GM23338 (cell line): ENCODE measurements around the gene MYO5C. TPM values are rescaled to one million over a fixed set of nuclear protein-coding genes. Genes with fewer than 3 reads are reported as not detected.

Source experiments
- ATAC-seq: fragments of 200-7000 bp; cut with Tn5 transposase; 3 replicates; pipeline ENCODE4 v1.9.1; 2020
- DNase-seq: peaks from one replicate; pipeline ENCODE4 v3.0.0-alpha.2; 2015; ENCODE audit warnings: low spot score
- H2AFZ ChIP-seq: fragments of 200-600 bp; sonication (generic); 2 replicates; pipeline ENCODE4 v1.8.0; 2016; ENCODE audit warnings: antibody characterized with exemption, mild to moderate bottlenecking, moderate library complexity
- H3F3A ChIP-seq: fragments of 200-600 bp; sonication (generic); replicated peaks from 2 replicates; pipeline ENCODE4 v1.8.0; 2017; ENCODE audit warnings: antibody characterized with exemption, mixed run types, low read depth
- H3K27ac ChIP-seq: fragments of 200-600 bp; sonication (generic); 2 replicates; pipeline ENCODE4 v1.6.1; 2016; ENCODE audit warnings: low read depth
- H3K27me3 ChIP-seq: fragments of 200-600 bp; sonication (generic); 2 replicates; pipeline ENCODE4 v1.8.0; 2016; ENCODE audit warnings: mild to moderate bottlenecking, mixed run types, moderate library complexity; ENCODE audit not compliant: insufficient read depth
- H3K36me3 ChIP-seq: fragments of 200-600 bp; sonication (generic); 2 replicates; pipeline ENCODE4 v1.8.0; 2016; ENCODE audit warnings: mild to moderate bottlenecking; ENCODE audit not compliant: insufficient read depth
- H3K4me1 ChIP-seq: fragments of 200-600 bp; sonication (generic); 2 replicates; pipeline ENCODE4 v1.8.0; 2016; ENCODE audit warnings: mild to moderate bottlenecking, moderate library complexity; ENCODE audit not compliant: insufficient read depth
- H3K4me2 ChIP-seq: fragments of 200-600 bp; sonication (generic); 2 replicates; pipeline ENCODE4 v1.7.1; 2017; ENCODE audit warnings: mixed run types
- H3K4me3 ChIP-seq: fragments of 200-600 bp; sonication (generic); 2 replicates; pipeline ENCODE4 v1.6.1; 2016; ENCODE audit warnings: mixed run types
- H3K79me2 ChIP-seq: fragments of 200-600 bp; sonication (generic); replicated peaks from 2 replicates; pipeline ENCODE4 v1.8.0; 2017; ENCODE audit warnings: mild to moderate bottlenecking; ENCODE audit not compliant: insufficient read depth
- H3K9me2 ChIP-seq: fragments of 200-600 bp; sonication (generic); 2 replicates; pipeline ENCODE4 v1.8.0; 2017; ENCODE audit not compliant: insufficient read depth
- H4K20me1 ChIP-seq: fragments of 200-600 bp; sonication (generic); replicated peaks from 2 replicates; pipeline ENCODE4 v1.8.0; 2017; ENCODE audit warnings: mild to moderate bottlenecking; ENCODE audit not compliant: insufficient read depth
- H3K27ac Mint-ChIP-seq: 2 replicates; pipeline ENCODE4 v1.8.0; 2020; ENCODE audit warnings: inconsistent platforms, mild to moderate bottlenecking, moderate library complexity, mixed read lengths
- H3K27me3 Mint-ChIP-seq: 3 replicates; pipeline ENCODE4 v1.8.0; 2022; ENCODE audit warnings: low read depth, mild to moderate bottlenecking, moderate library complexity, mixed read lengths, inconsistent platforms; ENCODE audit not compliant: insufficient read depth, poor library complexity
- H3K36me3 Mint-ChIP-seq: 3 replicates; pipeline ENCODE4 v1.8.0; 2021; ENCODE audit warnings: low read depth, mild to moderate bottlenecking, inconsistent platforms, moderate library complexity, mixed read lengths
- H3K4me1 Mint-ChIP-seq: 3 replicates; pipeline ENCODE4 v1.8.0; 2020; ENCODE audit warnings: mild to moderate bottlenecking, inconsistent platforms, mixed read lengths
- H3K4me3 Mint-ChIP-seq: 3 replicates; pipeline ENCODE4 v1.8.0; 2021; ENCODE audit warnings: moderate library complexity, mild to moderate bottlenecking, inconsistent platforms, mixed read lengths
- H3K9me3 Mint-ChIP-seq: 3 replicates; pipeline ENCODE4 v1.8.0; 2020; ENCODE audit warnings: moderate library complexity, mild to moderate bottlenecking, inconsistent platforms, mixed read lengths
- EZH2phosphoT487 ChIP-seq: fragments of 200-600 bp; sonication (generic); IDR thresholded peaks from one replicate; pipeline ENCODE4 v1.8.1; 2018; ENCODE audit warnings: antibody characterized with exemption; ENCODE audit not compliant: unreplicated experiment
- JUNB ChIP-seq: IDR thresholded peaks from one replicate; pipeline ENCODE4 v1.6.1; 2016; ENCODE audit warnings: antibody characterized with exemption; ENCODE audit not compliant: unreplicated experiment
- NANOG ChIP-seq: IDR thresholded peaks from 2 replicates; pipeline ENCODE4 v1.6.1; 2016; ENCODE audit warnings: antibody characterized with exemption, borderline replicate concordance
- POLR2AphosphoS5 ChIP-seq: IDR thresholded peaks from 2 replicates; pipeline ENCODE4 v1.6.1; 2016; ENCODE audit warnings: antibody characterized with exemption, low read depth
- STAT1 ChIP-seq: IDR thresholded peaks from one replicate; pipeline ENCODE4 v1.6.1; 2016; ENCODE audit warnings: antibody characterized with exemption; ENCODE audit not compliant: unreplicated experiment
- ZNF114 ChIP-seq: fragments of 250-450 bp; sonication (Bioruptor Pico); IDR thresholded peaks from 2 replicates; pipeline ENCODE4 v1.5.0; 2020; ENCODE audit warnings: mild to moderate bottlenecking, moderate library complexity
- polyA plus RNA-seq: library from polyadenylated mRNA; unstranded; fragments of >200 nt; fragmentation: Nextera tagmentation; extraction: Ambion mirVana; gene quantifications from 2 replicates; pipeline ENCODE4 v1.2.1, GENCODE V29; 2016
- total RNA-seq: library from RNA; depleted of rRNA; stranded (reverse); fragments of >200 nt; shearing (Covaris generic); gene quantifications from 2 replicates; pipeline ENCODE4 v1.2.3, GENCODE V29; 2014
- TF ChIP-seq, protein P1 (sequence below): IDR thresholded peaks from 2 replicates; pipeline ENCODE4 v1.6.1; 2016; ENCODE audit warnings: antibody characterized with exemption
- TF ChIP-seq, protein P2 (sequence below): fragments of 250-450 bp; sonication (Bioruptor Pico); IDR thresholded peaks from 2 replicates; pipeline ENCODE4 v1.5.0; 2020; ENCODE audit warnings: mild to moderate bottlenecking, moderate library complexity
- TF ChIP-seq, protein P3 (sequence below): IDR thresholded peaks from one replicate; pipeline ENCODE4 v1.6.1; 2018; ENCODE audit warnings: antibody characterized with exemption; ENCODE audit not compliant: unreplicated experiment

The MYO5C gene
- total and polyA plus RNA-seq, 2 experiments from 2014 or later: 7.9 to 28.8 TPM

DNA sequence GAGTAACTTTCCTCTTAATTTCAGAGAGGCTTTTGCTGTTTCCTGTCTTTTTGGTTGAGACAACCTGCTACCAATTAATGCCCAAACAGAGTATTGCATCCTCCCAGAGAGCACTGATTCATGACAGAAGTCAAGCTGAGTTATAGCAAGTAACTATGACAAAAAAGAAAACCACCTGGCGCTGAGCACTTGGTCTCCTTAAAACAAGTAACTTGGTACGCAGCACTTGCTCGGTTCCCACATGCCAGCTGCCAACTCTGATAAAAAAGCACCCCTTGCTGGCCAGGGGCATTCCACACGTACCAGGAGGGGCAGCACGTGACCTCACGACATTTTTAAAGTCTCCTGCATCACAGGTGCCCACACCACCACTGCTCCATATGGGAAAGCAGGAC lies 13.5 kb upstream of the MYO5C start:
- no peaks in the 10 kb centered on the region for H3K4me1 ChIP-seq
- H3K79me2 ChIP-seq: no peaks in the 10 kb centered on the region
- H2AFZ ChIP-seq: no peak overlapping the region
- H3K4me1 Mint-ChIP-seq: no peaks in the 10 kb centered on the region
- H4K20me1 ChIP-seq: no peaks in the 10 kb centered on the region
- DNase-seq (no peak), ATAC-seq (no peak)
- no peak overlapping the region for H3K4me3 ChIP-seq
- H3F3A ChIP-seq: no peaks in the 10 kb centered on the region
- H3K27ac Mint-ChIP-seq: no peak overlapping the region
- H3K36me3 Mint-ChIP-seq: no peaks in the 10 kb centered on the region; the same call in 2 of the 3 replicates
- H3K27me3 Mint-ChIP-seq: no peaks in the 10 kb centered on the region
- no peaks in the 10 kb centered on the region for H3K27me3 ChIP-seq
- no peaks in the 10 kb centered on the region for H3K9me2 ChIP-seq
- no peak for TF ChIP-seq STAT1
- no peak for TF ChIP-seq NANOG
- TF ChIP-seq, protein P1, sequence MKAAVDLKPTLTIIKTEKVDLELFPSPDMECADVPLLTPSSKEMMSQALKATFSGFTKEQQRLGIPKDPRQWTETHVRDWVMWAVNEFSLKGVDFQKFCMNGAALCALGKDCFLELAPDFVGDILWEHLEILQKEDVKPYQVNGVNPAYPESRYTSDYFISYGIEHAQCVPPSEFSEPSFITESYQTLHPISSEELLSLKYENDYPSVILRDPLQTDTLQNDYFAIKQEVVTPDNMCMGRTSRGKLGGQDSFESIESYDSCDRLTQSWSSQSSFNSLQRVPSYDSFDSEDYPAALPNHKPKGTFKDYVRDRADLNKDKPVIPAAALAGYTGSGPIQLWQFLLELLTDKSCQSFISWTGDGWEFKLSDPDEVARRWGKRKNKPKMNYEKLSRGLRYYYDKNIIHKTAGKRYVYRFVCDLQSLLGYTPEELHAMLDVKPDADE: no peak
- H3K36me3 ChIP-seq: no peaks in the 10 kb centered on the region
- H3K4me3 Mint-ChIP-seq: no peak overlapping the region
- no peak overlapping the region for H3K27ac ChIP-seq
- no peaks in the 10 kb centered on the region for H3K9me3 Mint-ChIP-seq
- H3K4me2 ChIP-seq: no peak overlapping the region

DNA sequence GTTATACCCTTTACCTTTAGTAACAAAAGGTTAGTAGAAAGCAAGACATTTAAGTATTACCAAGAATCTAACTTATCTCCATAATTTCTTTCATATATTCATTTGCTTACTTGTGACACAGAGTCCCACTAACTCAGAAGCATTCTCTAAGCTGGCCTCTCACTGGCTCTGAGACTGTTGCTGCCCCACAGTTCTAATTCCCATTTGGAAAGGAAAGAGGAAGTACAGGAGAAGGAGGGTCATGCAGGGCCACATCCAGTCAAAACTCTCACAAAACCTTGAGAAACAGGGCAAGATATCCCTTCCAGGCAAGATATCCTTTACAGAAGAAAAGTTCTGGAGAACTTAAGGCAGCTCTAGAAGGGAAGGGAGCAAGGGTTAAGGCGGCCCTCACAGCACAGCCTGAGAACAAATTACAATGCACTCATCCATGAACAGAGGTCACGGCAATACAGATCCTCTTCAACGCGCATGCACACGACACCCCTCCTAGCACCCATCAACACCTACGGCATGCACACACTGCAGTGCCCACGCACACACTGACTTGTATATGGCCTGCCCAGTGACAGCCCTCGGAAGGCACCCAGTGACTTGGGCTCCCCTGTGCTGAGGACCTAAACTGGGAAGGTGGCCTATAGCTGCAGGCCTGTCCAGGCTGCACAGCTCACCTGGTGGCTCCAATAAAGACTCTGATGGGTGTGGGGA lies 13.0 kb upstream of the MYO5C start:
- Mint-ChIP-seq H3K9me3 (no peaks in the 10 kb centered on the region), H3K4me3 (no peak overlapping the region), H3K27ac (no peak overlapping the region), H3K27me3 (peaks cover 3% of the 10 kb centered on the region), H3K36me3 (no peaks in the 10 kb centered on the region; the same call in 2 of the 3 replicates), H3K4me1 (no peaks in the 10 kb centered on the region)
- Histone ChIP-seq H2AFZ (no peak overlapping the region), H3K79me2 (no peaks in the 10 kb centered on the region), H3K4me3 (no peak overlapping the region), H4K20me1 (no peaks in the 10 kb centered on the region), H3F3A (no peaks in the 10 kb centered on the region), H3K9me2 (peaks cover 5% of the 10 kb centered on the region; the same call in 1 of the 2 replicates), H3K27me3 (no peaks in the 10 kb centered on the region), H3K4me1 (peaks cover under 1% of the 10 kb centered on the region; the same call in 1 of the 2 replicates), H3K36me3 (no peaks in the 10 kb centered on the region), H3K27ac (no peak overlapping the region), H3K4me2 (no peak overlapping the region)
- no peak for ATAC-seq
- DNase-seq: no peak
- no peak for TF ChIP-seq ZNF114 (CRISPR knock-in tag)
- TF ChIP-seq, protein P2, sequence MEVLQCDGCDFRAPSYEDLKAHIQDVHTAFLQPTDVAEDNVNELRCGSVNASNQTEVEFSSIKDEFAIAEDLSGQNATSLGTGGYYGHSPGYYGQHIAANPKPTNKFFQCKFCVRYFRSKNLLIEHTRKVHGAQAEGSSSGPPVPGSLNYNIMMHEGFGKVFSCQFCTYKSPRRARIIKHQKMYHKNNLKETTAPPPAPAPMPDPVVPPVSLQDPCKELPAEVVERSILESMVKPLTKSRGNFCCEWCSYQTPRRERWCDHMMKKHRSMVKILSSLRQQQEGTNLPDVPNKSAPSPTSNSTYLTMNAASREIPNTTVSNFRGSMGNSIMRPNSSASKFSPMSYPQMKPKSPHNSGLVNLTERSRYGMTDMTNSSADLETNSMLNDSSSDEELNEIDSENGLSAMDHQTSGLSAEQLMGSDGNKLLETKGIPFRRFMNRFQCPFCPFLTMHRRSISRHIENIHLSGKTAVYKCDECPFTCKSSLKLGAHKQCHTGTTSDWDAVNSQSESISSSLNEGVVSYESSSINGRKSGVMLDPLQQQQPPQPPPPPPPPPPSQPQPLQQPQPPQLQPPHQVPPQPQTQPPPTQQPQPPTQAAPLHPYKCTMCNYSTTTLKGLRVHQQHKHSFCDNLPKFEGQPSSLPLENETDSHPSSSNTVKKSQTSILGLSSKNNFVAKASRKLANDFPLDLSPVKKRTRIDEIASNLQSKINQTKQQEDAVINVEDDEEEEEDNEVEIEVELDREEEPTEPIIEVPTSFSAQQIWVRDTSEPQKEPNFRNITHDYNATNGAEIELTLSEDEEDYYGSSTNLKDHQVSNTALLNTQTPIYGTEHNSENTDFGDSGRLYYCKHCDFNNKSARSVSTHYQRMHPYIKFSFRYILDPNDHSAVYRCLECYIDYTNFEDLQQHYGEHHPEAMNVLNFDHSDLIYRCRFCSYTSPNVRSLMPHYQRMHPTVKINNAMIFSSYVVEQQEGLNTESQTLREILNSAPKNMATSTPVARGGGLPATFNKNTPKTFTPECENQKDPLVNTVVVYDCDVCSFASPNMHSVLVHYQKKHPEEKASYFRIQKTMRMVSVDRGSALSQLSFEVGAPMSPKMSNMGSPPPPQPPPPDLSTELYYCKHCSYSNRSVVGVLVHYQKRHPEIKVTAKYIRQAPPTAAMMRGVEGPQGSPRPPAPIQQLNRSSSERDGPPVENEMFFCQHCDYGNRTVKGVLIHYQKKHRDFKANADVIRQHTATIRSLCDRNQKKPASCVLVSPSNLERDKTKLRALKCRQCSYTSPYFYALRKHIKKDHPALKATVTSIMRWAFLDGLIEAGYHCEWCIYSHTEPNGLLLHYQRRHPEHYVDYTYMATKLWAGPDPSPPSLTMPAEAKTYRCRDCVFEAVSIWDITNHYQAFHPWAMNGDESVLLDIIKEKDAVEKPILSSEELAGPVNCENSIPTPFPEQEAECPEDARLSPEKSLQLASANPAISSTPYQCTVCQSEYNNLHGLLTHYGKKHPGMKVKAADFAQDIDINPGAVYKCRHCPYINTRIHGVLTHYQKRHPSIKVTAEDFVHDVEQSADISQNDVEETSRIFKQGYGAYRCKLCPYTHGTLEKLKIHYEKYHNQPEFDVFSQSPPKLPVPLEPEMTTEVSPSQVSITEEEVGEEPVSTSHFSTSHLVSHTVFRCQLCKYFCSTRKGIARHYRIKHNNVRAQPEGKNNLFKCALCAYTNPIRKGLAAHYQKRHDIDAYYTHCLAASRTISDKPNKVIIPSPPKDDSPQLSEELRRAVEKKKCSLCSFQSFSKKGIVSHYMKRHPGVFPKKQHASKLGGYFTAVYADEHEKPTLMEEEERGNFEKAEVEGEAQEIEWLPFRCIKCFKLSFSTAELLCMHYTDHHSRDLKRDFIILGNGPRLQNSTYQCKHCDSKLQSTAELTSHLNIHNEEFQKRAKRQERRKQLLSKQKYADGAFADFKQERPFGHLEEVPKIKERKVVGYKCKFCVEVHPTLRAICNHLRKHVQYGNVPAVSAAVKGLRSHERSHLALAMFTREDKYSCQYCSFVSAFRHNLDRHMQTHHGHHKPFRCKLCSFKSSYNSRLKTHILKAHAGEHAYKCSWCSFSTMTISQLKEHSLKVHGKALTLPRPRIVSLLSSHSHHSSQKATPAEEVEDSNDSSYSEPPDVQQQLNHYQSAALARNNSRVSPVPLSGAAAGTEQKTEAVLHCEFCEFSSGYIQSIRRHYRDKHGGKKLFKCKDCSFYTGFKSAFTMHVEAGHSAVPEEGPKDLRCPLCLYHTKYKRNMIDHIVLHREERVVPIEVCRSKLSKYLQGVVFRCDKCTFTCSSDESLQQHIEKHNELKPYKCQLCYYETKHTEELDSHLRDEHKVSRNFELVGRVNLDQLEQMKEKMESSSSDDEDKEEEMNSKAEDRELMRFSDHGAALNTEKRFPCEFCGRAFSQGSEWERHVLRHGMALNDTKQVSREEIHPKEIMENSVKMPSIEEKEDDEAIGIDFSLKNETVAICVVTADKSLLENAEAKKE (CRISPR knock-in tag): no peak
- TF ChIP-seq NANOG: no peak
- TF ChIP-seq, protein P3, sequence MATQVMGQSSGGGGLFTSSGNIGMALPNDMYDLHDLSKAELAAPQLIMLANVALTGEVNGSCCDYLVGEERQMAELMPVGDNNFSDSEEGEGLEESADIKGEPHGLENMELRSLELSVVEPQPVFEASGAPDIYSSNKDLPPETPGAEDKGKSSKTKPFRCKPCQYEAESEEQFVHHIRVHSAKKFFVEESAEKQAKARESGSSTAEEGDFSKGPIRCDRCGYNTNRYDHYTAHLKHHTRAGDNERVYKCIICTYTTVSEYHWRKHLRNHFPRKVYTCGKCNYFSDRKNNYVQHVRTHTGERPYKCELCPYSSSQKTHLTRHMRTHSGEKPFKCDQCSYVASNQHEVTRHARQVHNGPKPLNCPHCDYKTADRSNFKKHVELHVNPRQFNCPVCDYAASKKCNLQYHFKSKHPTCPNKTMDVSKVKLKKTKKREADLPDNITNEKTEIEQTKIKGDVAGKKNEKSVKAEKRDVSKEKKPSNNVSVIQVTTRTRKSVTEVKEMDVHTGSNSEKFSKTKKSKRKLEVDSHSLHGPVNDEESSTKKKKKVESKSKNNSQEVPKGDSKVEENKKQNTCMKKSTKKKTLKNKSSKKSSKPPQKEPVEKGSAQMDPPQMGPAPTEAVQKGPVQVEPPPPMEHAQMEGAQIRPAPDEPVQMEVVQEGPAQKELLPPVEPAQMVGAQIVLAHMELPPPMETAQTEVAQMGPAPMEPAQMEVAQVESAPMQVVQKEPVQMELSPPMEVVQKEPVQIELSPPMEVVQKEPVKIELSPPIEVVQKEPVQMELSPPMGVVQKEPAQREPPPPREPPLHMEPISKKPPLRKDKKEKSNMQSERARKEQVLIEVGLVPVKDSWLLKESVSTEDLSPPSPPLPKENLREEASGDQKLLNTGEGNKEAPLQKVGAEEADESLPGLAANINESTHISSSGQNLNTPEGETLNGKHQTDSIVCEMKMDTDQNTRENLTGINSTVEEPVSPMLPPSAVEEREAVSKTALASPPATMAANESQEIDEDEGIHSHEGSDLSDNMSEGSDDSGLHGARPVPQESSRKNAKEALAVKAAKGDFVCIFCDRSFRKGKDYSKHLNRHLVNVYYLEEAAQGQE: no peak
- TF ChIP-seq EZH2phosphoT487: no peak
- TF ChIP-seq, protein P1: no peak
- TF ChIP-seq JUNB: no peak
- TF ChIP-seq POLR2AphosphoS5: no peak
